GM18870 (cell line): ENCODE results near the gene CNN1.
"Not testable (repeated sequence)": the region's sequence is repeated elsewhere in the genome, so short reads cannot be mapped to it uniquely, and the experiment has no call there.

Experiments used
- ATAC-seq: cut with Tn5 transposase; IDR thresholded peaks from one replicate; pipeline ENCODE4 v1.9.1; 2021; ENCODE audit warnings: moderate library complexity; ENCODE audit not compliant: unreplicated experiment

The CNN1 gene

GRCh38 chr19:11598746-11599145, 60.1 kb downstream of the CNN1 start:
- ATAC-seq: no peak

DNA sequence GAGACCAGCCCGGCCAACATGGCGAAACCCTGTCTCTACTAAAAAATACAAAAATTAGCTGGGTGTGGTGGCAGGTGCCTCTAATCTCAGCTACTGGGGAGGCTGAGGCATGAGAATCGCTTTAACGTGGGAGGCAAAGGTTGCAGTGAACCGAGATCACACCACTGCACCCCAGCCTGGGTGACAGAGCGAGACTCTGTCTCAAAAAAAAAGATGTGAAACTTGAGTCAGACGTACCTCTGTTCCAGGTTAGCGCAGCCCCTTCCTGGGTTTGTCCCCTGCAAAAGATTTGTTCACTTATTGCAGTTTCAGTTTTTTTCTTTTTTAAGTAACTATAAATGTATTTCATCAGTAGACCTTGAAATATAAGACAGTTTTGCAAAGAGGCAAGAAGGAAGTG, 61.1 kb downstream of the CNN1 start:
- ATAC-seq: not testable (repeated sequence)
